Activated CD8-positive, alpha-beta memory T cell treated with anti-CD3 and anti-CD28 coated beads, Interleukin-2, amount 50 U/mL, for 48 hours (primary cell): ENCODE data around the gene TSEN54.

Experiments
- DNase-seq: peaks from one replicate; pipeline ENCODE4 v3.0.0-alpha.2; 2020

Gene TSEN54

GRCh38 chr17:75549246-75550138 lies 33.2 kb downstream of the TSEN54 start:
- no peak for DNase-seq

GRCh38 chr17:75550139-75550465 lies 33.8 kb downstream of the TSEN54 start:
- no peak for DNase-seq

- no peak for DNase-seq
Observed at GRCh38 chr17:75551266-75551665, 34.9 kb downstream of the TSEN54 start.

- DNase-seq = no peak
Observed at GRCh38 chr17:75552425-75553294, 36.3 kb downstream of the TSEN54 start.

GRCh38 chr17:75553295-75554110 lies 37.2 kb downstream of the TSEN54 start:
- no peak for DNase-seq

GRCh38 chr17:75555679-75556153 lies 39.4 kb downstream of the TSEN54 start:
- no peak for DNase-seq

GRCh38 chr17:75557075-75557851 lies 40.9 kb downstream of the TSEN54 start:
- no peak for DNase-seq

- no peak for DNase-seq
Observed at GRCh38 chr17:75557852-75558665, 41.7 kb downstream of the TSEN54 start.

GRCh38 chr17:75558666-75559530 lies 42.6 kb downstream of the TSEN54 start:
- no peak for DNase-seq

- DNase-seq = no peak
Observed at GRCh38 chr17:75559958-75560533, 43.7 kb downstream of the TSEN54 start.

- no peak for DNase-seq
Observed at GRCh38 chr17:75561927-75562603, 45.7 kb downstream of the TSEN54 start.

GRCh38 chr17:75563063-75563758 lies 46.9 kb downstream of the TSEN54 start:
- DNase-seq = no peak

GRCh38 chr17:75564195-75564594 lies 47.9 kb downstream of the TSEN54 start:
- DNase-seq = no peak

- DNase-seq = no peak
Observed at GRCh38 chr17:75565066-75565465, 48.7 kb downstream of the TSEN54 start.

GRCh38 chr17:75565618-75566017 lies 49.3 kb downstream of the TSEN54 start:
- no peak for DNase-seq

- DNase-seq = no peak
Observed at GRCh38 chr17:75566416-75566815, 50.1 kb downstream of the TSEN54 start.

GRCh38 chr17:75566834-75567233 lies 50.5 kb downstream of the TSEN54 start:
- DNase-seq = no peak

- DNase-seq = no peak
Observed at GRCh38 chr17:75568412-75569255, 52.3 kb downstream of the TSEN54 start.
